ENCODE measurements around the gene NLRP12.
A peak's percentile ranks its signal among the peaks of the same experiment; 100 is the strongest.
"Not testable (repeated sequence)": the region's sequence is repeated elsewhere in the genome, so short reads cannot be mapped to it uniquely, and the experiment has no call there.

NLRP12 gene

DNA sequence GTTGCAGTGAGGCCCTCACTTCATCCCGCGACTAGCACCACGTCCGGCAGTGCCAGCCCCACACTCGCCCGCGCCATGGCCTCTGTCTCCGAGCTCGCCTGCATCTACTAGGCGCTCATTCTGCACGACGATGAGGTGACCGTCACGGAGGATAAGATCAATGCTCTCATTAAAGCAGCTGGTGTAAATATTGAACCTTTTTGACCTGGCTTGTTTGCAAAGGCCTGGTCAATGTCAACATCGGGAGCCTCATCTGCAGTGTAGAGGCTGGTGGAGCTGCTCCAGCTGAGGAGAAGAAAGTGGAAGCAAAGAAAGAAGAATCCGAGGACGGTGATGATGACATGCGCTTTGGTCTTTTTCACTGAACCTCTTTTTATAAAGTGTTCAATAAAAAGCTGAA, 48.6 kb downstream of the NLRP12 start:
- no peak for DNase-seq (ENCODE audit: low spot score)

- DNase-seq (ENCODE audit: low spot score) = not testable (repeated sequence)
Measured at GRCh38 chr19:53774491-53774890, 49.6 kb downstream of the NLRP12 start.

GRCh38 chr19:53773999-53774398, 50.1 kb downstream of the NLRP12 start:
- no peak for DNase-seq (ENCODE audit: low spot score)

DNA sequence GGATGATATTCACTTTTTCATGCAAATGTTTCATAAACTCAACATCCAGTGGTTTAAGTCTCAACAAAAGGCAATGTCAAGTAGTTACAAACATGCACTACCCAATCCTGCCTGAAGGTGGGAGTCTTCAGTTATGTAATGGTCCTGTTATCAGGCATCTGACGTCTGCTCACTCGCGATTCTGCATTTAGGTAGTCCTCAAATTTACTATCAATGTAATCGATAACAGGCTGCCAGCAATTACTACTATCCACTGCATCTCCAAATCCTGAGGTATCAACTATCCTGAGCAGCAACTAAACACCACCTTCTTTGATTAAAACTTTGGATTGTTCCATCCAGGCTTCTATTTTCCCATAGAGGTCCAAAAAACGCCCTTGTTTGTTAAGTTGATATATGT, 51.2 kb downstream of the NLRP12 start:
- DNase-seq (ENCODE audit: low spot score) = peak; percentile 26

GRCh38 chr19:53771144-53771543, 53.0 kb downstream of the NLRP12 start:
- no peak for DNase-seq (ENCODE audit: low spot score)

- DNase-seq (ENCODE audit: low spot score) = not testable (repeated sequence)
Measured at GRCh38 chr19:53769696-53770309, 54.3 kb downstream of the NLRP12 start.

- DNase-seq (ENCODE audit: low spot score) = no peak
Measured at GRCh38 chr19:53768401-53768800, 55.7 kb downstream of the NLRP12 start.

DNA sequence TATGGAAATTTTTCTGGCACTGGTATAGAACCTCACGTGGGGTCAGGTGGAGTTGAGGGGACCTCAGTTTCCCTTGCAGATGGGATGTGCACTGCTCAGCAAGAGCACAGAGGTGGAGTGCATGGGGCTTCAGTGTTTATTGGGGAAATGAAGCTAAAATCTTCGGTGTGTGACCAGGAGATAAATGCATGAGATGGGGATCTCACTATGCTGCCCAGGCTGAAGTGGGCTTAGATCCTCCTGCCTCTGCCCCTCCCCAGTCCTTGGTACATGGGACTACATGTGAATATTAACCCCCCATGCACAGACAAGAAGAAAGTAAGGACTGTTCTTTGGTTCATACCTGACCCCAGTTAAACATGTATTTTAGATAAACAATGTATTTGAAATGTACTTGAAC, 65.1 kb downstream of the NLRP12 start:
- DNase-seq (ENCODE audit: low spot score) = not testable (repeated sequence)
